GM20000 (cell line): Measurements from ENCODE around the gene CPA3.

Source experiments
- DNase-seq: peaks from one replicate; pipeline ENCODE4 v3.0.0; 2012; ENCODE audit warnings: low spot score
- TF ChIP-seq, protein P1 (sequence below): IDR thresholded peaks from 2 replicates; pipeline ENCODE4 v1.5.1; 2012; ENCODE audit warnings: mild to moderate bottlenecking, control low read depth; ENCODE audit errors: extremely low read depth, missing control alignments

The CPA3 gene, protein sequence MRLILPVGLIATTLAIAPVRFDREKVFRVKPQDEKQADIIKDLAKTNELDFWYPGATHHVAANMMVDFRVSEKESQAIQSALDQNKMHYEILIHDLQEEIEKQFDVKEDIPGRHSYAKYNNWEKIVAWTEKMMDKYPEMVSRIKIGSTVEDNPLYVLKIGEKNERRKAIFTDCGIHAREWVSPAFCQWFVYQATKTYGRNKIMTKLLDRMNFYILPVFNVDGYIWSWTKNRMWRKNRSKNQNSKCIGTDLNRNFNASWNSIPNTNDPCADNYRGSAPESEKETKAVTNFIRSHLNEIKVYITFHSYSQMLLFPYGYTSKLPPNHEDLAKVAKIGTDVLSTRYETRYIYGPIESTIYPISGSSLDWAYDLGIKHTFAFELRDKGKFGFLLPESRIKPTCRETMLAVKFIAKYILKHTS

DNA sequence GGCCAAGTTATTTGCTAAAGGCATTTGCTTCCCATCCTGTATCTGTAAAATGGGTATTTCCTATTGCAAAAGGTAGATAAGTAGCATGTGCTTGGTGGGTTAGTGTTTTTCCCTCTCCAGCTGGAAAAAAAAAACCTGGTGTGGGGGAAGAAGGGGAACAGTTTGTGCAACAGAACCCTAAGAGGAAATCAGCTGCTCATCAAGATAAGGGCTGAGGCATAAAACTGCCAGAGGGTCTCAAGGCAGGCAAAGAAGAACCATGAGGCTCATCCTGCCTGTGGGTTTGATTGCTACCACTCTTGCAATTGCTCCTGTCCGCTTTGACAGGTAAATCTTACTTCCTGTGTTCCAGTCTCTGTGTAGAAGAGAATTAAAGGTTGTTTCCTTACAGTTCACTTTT is at the start of gene CPA3:
CPA3 (plus strand) TSS at position 248 of the 400 bp plus-strand sequence; CDS start at position 260, 12 bp downstream.
- TF ChIP-seq, protein P1, sequence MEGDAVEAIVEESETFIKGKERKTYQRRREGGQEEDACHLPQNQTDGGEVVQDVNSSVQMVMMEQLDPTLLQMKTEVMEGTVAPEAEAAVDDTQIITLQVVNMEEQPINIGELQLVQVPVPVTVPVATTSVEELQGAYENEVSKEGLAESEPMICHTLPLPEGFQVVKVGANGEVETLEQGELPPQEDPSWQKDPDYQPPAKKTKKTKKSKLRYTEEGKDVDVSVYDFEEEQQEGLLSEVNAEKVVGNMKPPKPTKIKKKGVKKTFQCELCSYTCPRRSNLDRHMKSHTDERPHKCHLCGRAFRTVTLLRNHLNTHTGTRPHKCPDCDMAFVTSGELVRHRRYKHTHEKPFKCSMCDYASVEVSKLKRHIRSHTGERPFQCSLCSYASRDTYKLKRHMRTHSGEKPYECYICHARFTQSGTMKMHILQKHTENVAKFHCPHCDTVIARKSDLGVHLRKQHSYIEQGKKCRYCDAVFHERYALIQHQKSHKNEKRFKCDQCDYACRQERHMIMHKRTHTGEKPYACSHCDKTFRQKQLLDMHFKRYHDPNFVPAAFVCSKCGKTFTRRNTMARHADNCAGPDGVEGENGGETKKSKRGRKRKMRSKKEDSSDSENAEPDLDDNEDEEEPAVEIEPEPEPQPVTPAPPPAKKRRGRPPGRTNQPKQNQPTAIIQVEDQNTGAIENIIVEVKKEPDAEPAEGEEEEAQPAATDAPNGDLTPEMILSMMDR: no peak

DNA sequence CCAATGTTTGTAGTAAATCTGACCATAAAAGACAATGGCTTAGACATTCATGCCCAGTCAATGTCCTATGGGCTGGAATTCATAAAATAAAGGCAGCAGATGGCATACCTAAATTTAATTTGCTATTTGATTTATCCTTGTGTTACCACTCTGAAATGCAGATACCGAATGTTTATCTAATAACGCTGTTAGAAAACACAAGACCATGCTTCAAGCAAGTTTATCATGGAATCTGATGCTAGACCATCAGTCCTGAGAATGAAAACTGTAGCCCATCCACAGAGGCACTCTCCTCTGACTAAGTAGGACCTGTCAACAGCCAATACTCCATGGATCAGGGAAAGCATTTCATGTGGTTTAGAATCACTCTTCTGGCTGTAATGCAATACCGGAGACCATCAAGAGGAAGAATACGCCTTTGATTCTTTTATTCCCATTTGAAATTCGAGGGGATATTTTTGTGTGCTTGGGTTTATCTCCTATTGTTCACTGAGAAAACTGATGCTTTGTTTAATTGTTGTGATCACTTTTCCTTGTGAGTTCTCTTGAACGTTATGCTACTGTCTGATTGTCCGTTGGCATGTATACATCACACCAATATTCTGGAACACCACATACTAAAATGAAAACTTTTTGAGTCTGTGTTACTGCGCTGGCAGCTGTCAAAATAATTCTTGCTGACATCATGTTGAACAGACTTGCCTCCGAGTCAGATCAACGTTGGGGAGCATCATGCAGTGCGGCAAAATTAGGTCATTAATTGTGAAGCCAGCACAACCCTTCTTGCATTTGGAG is 49.6 kb upstream of the CPA3 start:
- TF ChIP-seq, protein P1: no peak

More for the DNA sequence above, at the start of gene CPA3:
- DNase-seq: no peak

DNA sequence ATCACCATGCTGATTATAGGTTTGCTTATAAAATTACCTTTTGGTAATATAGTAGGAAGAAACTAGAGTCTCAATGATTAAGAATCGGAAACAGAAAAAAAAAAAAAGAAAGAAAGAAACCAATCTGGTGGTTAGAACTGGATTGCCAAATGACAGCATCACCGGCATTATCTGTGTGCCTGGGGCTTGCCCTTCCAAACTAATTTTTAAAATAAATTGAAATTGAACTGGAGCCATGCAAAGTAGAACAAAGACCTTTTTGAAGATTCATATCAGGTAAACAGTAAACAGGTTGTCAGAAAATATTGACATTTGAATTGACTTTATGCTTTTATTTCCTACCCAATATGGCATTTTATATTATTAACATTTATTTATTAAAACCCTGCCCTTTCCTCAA is 48.7 kb upstream of the CPA3 start:
- TF ChIP-seq, protein P1: no peak

More for the DNA sequence above, 49.6 kb upstream of the CPA3 start:
- DNase-seq: no peak

DNA sequence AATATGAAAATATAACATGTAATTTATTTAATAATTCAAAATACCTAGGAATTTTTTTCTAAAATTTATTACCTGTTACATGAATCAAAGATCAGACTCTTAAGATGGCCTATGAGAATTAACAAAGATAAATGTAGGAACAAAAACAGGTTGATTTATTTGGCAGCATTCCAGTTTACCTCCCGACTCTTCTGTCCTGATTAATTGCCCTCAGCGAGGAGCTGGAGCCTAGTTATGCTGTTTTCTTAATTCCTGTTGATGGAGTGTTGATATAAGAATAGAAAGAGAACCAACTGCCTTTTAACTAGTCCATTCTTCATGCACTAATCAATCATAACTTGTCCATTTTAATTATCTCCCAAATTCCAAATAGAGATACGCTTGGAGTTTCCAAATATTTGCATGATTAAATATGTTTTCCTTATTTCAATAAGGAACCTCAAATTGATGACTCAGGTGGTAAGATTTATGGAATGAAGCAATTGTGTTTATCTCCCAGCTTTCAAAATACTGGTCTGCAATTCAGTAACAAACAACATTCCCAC is 48.0 kb upstream of the CPA3 start:
- TF ChIP-seq, protein P1: no peak
- DNase-seq: no peak

More for the DNA sequence above, 48.7 kb upstream of the CPA3 start:
- no peak for DNase-seq

DNA sequence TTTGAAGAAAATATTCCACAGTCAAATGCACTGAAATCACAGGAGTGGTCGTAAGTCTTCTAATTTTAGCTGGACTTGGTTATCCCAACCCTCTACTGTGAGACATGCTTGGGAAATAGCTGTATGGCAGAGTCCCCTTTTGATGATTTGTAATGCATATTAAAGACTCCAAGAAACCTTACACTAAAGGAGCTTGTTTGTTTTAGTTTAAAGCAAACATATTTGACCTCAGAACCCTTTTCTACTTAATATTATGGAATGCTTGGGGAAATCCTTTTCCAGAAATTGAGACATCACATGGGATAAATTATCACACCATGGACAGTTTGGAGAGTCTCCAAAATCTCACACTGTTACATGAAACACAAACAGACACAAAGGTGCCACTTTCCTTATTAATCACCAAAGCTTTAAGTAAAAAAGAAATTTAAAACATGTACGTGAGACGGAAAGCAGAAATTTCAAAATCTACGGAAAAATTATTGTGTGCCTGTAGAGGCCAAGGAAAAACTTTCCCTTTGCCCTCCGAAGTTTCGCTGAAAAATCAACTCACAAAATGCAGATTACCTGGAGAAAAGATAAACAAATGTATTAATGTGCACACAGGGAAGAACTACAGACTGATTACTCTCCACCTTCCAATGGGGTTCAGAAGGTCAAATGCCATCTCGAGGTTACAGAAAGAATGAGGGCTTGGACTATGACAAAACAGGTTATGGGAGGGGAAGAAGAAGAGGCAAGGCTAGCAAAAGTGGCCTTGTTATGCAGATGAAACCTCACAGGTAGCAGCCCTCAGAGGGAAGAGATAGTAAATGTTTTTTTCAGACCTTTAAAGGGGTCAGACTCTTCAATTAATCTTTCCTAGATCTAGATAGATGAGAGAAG is 44.5 kb upstream of the CPA3 start:
- TF ChIP-seq, protein P1: no peak
- DNase-seq: no peak

DNA sequence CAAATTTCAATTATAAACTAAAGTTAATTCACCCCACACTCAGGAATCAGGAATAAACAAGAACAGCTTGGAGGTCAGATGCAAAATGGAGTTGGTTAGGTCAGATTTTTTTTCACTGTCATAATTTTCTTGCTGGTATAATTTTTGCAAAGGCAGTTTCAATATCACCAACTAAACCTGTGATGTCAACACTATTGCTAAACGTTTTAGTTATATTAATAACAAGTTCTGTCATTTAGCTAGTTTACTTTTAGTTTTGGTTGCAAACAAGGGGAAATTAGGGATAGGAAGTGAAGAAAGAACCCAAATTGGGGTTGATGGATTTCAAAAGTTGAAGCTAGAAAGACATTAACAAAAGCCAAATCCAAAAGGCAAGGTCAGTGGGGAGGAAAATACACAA is 42.1 kb upstream of the CPA3 start:
- DNase-seq: no peak
- TF ChIP-seq, protein P1: no peak
